SKM-1 (cell line): ENCODE results near the gene PDXP.
"Not testable (repeated sequence)": the region's sequence is repeated elsewhere in the genome, so short reads cannot be mapped to it uniquely, and the experiment has no call there.

ENCODE experiments used
- DNase-seq: peaks from one replicate; lab custom pipeline; 2025; ENCODE audit not compliant: unreplicated experiment; lab: John Stamatoyannopoulos, UW

Gene PDXP

GRCh38 chr22:37672920-37673455, 14.5 kb downstream of the PDXP start:
- no peak for DNase-seq

GRCh38 chr22:37674248-37674647, 15.7 kb downstream of the PDXP start:
- DNase-seq, result no peak

- peak; percentile 60 for DNase-seq
Observed at GRCh38 chr22:37674951-37675929, 16.7 kb downstream of the PDXP start, which contains the start of gene LGALS1. Gene LGALS1, plus strand, starts transcription at chr22:37675636. Its CDS starts 67 bp downstream, at chr22:37675703.

GRCh38 chr22:37675930-37676735, 17.6 kb downstream of the PDXP start:
- DNase-seq, result no peak

GRCh38 chr22:37676736-37677492, 18.4 kb downstream of the PDXP start:
- DNase-seq, result peak; percentile 83

GRCh38 chr22:37677493-37677974, 19.0 kb downstream of the PDXP start:
- DNase-seq, result no peak

- DNase-seq, result no peak
Observed at GRCh38 chr22:37678372-37678771, 19.8 kb downstream of the PDXP start.

- DNase-seq, result no peak
Observed at GRCh38 chr22:37679670-37680069, 21.1 kb downstream of the PDXP start.

- DNase-seq, result no peak
Observed at GRCh38 chr22:37680191-37680851, 21.8 kb downstream of the PDXP start.

- DNase-seq, result no peak
Observed at GRCh38 chr22:37681001-37681424, 22.5 kb downstream of the PDXP start.

GRCh38 chr22:37681556-37682049, 23.1 kb downstream of the PDXP start:
- peak; percentile 61 for DNase-seq

- DNase-seq, result no peak
Observed at GRCh38 chr22:37684803-37685615, 26.5 kb downstream of the PDXP start.

GRCh38 chr22:37686002-37686982, 27.8 kb downstream of the PDXP start, which contains the start of gene NOL12:
Gene NOL12, plus strand, starts transcription at chr22:37686343. Its CDS starts 50 bp downstream, at chr22:37686393.
- DNase-seq, result peak; percentile 81

- no peak for DNase-seq
Observed at GRCh38 chr22:37690407-37690806, 31.9 kb downstream of the PDXP start.

GRCh38 chr22:37690901-37691504, 32.5 kb downstream of the PDXP start:
- no peak for DNase-seq

- DNase-seq, result no peak
Observed at GRCh38 chr22:37692627-37693285, 34.2 kb downstream of the PDXP start.

- DNase-seq, result not testable (repeated sequence)
Observed at GRCh38 chr22:37694131-37694530, 35.6 kb downstream of the PDXP start.
